OCI-LY7 (cell line): Measurements from ENCODE around the gene FSHR. TPM values are rescaled to one million over a fixed set of nuclear protein-coding genes. Genes with fewer than 3 reads are reported as not detected.

ENCODE experiments used
- BruUV-seq: library from RNA; stranded (reverse); fragments of 400-500 nt; replicated peaks from 2 replicates; lab custom pipeline; 2021; lab: Mats Ljungman, UMichigan
- CTCF ChIA-PET: fragments of 300-600 bp; sonication (Branson Sonifier 250); formaldehyde crosslinking; loops from one replicate; lab custom pipeline; 2022; ENCODE audit warnings: antibody characterized with exemption; ENCODE audit not compliant: unreplicated experiment; lab: Charles Lee
- POLR2A ChIA-PET: fragments of 300-600 bp; sonication (Branson Sonifier 250); formaldehyde crosslinking; loops from one replicate; lab custom pipeline; 2022; ENCODE audit warnings: antibody characterized with exemption; lab: Charles Lee
- DNase-seq: peaks from one replicate; pipeline ENCODE4 v3.0.0-alpha.2; 2015; ENCODE audit warnings: low spot score
- H2AFZ ChIP-seq: fragments of 200-600 bp; sonication (generic), shearing (Covaris generic); 2 replicates; pipeline ENCODE4 v1.6.1; 2014; ENCODE audit warnings: mild to moderate bottlenecking, antibody characterized with exemption, low read length, moderate library complexity
- H3K27ac ChIP-seq: fragments of 200-600 bp; sonication (generic); 2 replicates; pipeline ENCODE4 v1.5.1; 2014; ENCODE audit warnings: mixed run types, low read depth, mild to moderate bottlenecking, moderate library complexity, low read length, inconsistent platforms; ENCODE audit not compliant: poor library complexity, severe bottlenecking
- H3K36me3 ChIP-seq: fragments of 200-600 bp; sonication (generic); 2 replicates; pipeline ENCODE4 v1.6.1; 2014; ENCODE audit warnings: mild to moderate bottlenecking, antibody characterized with exemption, low read length, moderate library complexity, mixed read lengths; ENCODE audit not compliant: insufficient read depth
- H3K4me1 ChIP-seq: fragments of 200-600 bp; sonication (generic); 2 replicates; pipeline ENCODE4 v1.5.1; 2014; ENCODE audit warnings: mild to moderate bottlenecking, low read length; ENCODE audit not compliant: insufficient read depth, poor library complexity, severe bottlenecking
- H3K4me2 ChIP-seq: fragments of 200-600 bp; sonication (generic); 2 replicates; pipeline ENCODE4 v1.6.1; 2014; ENCODE audit warnings: mild to moderate bottlenecking, low read length
- H3K4me3 ChIP-seq: fragments of 200-600 bp; sonication (generic); 2 replicates; pipeline ENCODE4 v1.5.1; 2014; ENCODE audit warnings: mild to moderate bottlenecking, low read depth, low read length; ENCODE audit not compliant: poor library complexity, severe bottlenecking
- H3K79me2 ChIP-seq: fragments of 200-600 bp; sonication (generic); 2 replicates; pipeline ENCODE4 v1.6.1; 2016; ENCODE audit warnings: low read depth, mild to moderate bottlenecking, low read length, moderate library complexity, mixed read lengths; ENCODE audit not compliant: insufficient read depth
- H3K9me2 ChIP-seq: fragments of 200-600 bp; sonication (generic); 2 replicates; pipeline ENCODE4 v1.6.1; 2016; ENCODE audit warnings: mild to moderate bottlenecking, low read length, mixed read lengths; ENCODE audit not compliant: insufficient read depth
- H3K9me3 ChIP-seq: fragments of 200-600 bp; sonication (generic); 2 replicates; pipeline ENCODE4 v1.6.1; 2014; ENCODE audit warnings: mild to moderate bottlenecking, mixed run types, low read length, mixed read lengths
- H4K20me1 ChIP-seq: fragments of 200-600 bp; sonication (generic); 2 replicates; pipeline ENCODE4 v1.6.1; 2014; ENCODE audit warnings: mild to moderate bottlenecking, antibody characterized with exemption, low read length, moderate library complexity, mixed read lengths; ENCODE audit not compliant: insufficient read depth
- CTCF ChIP-seq: fragments of 200-600 bp; sonication (generic); conservative IDR thresholded peaks from 2 replicates; pipeline ENCODE4 v1.5.1; 2014; ENCODE audit warnings: mild to moderate bottlenecking, antibody characterized with exemption, low read length, moderate library complexity, mixed read lengths
- EZH2phosphoT487 ChIP-seq: fragments of 200-600 bp; sonication (generic); IDR thresholded peaks from 2 replicates; pipeline ENCODE4 v1.6.1; 2018; ENCODE audit warnings: low read depth, borderline replicate concordance, mild to moderate bottlenecking, mixed run types, antibody characterized with exemption, low read length, moderate library complexity, mixed read lengths
- intact Hi-C: fragments of 100-400 bp; cut with micrococcal nuclease; formaldehyde crosslinking; loops from one replicate; pipeline ENCODE4 v1.10.0; 2022; ENCODE audit not compliant: unreplicated experiment
- total RNA-seq, 2 experiments: library from RNA; depleted of rRNA in 1 of 2; stranded (reverse); fragments of >200 nt in 1 of 2; shearing (Covaris generic) in 1 of 2; gene quantifications; 2 replicates each; pipeline ENCODE4 v1.2.3, GENCODE V29; 2014 to 2022

The FSHR gene
- total RNA-seq, 2 experiments from 2014 or later, result not detected

GRCh38 chr2:49105506-49105905, 48.8 kb downstream of the FSHR start:
- H3K4me1 ChIP-seq, result no peaks in the 10 kb centered on the region
- H3K27ac ChIP-seq, result no peak overlapping the region
- no peak overlapping the region for H2AFZ ChIP-seq
- no peaks in the 10 kb centered on the region for H3K36me3 ChIP-seq
- no peaks in the 10 kb centered on the region for H3K79me2 ChIP-seq
- H3K9me2 ChIP-seq, result no peaks in the 10 kb centered on the region
- DNase-seq, result no peak
- TF ChIP-seq EZH2phosphoT487, result no peak
- no peak for TF ChIP-seq CTCF
- no peak overlapping the region for H3K4me2 ChIP-seq
- no peak overlapping the region for H3K4me3 ChIP-seq
- POLR2A ChIA-PET, result no interaction called here
- CTCF ChIA-PET, result no interaction called here
- intact Hi-C loops, result no loop called here
- no peaks in the 10 kb centered on the region for H4K20me1 ChIP-seq
- H3K9me3 ChIP-seq, result no peaks in the 10 kb centered on the region
- no TSS peak for BruUV-seq

DNA sequence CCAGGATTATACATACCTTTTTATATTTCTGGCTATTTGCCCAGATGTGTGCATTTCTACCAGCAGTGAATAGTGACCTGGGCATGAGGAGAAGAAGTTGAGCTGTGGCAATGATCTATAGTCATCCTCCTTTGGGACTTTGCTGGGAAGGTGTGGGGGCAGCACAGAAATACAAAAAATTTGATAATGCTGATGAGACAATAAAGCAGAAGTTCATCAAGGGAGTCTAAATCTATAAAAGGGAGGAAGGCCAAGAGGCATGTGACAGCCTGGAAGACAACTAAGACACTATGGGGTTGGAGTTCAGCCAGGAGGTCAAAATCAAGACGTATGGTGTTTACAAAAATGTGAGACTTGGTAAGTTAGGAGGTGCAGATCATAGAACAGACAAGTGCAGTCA, 52.2 kb downstream of the FSHR start:
- no peak for DNase-seq
- Histone ChIP-seq H4K20me1 (no peaks in the 10 kb centered on the region), H3K27ac (no peak overlapping the region), H3K9me3 (no peaks in the 10 kb centered on the region), H3K79me2 (no peaks in the 10 kb centered on the region), H3K9me2 (no peaks in the 10 kb centered on the region; the same call in 1 of the 2 replicates), H3K4me1 (no peaks in the 10 kb centered on the region), H2AFZ (no peak overlapping the region), H3K4me2 (no peak overlapping the region), H3K36me3 (no peaks in the 10 kb centered on the region), H3K4me3 (no peak overlapping the region)
- BruUV-seq, result no TSS peak
- ChIA-PET CTCF (no interaction called here), POLR2A (interaction anchor here (0.7 kb wide), 1 partner anchor 71 kb away, joined by 3 read pairs; no protein-coding TSS in a partner anchor)
- TF ChIP-seq CTCF (no peak), EZH2phosphoT487 (no peak)
- intact Hi-C loops, result no loop called here

DNA sequence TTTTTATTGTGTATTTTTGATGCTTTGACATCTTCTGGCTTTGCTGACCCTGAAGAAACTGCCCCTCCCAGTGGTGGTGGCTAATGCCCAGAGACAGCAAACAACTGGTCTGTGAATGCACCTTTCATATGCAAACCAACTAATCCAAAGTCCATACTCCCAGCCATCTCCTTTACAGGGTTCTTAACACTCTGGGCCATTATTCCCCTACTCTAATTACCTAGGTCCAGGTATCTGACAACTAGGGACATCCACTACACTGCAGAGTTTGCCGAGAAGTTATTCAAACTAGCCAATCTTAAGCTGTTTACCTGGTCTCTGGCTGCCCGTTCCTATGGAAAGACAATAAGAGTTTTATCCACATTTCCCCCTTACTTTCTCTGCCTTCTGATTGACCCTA, 73.6 kb downstream of the FSHR start:
- Histone ChIP-seq H3K9me3 (no peaks in the 10 kb centered on the region), H2AFZ (no peak overlapping the region), H3K36me3 (no peaks in the 10 kb centered on the region), H3K9me2 (no peaks in the 10 kb centered on the region), H3K4me1 (no peaks in the 10 kb centered on the region), H3K4me2 (no peak overlapping the region), H4K20me1 (no peaks in the 10 kb centered on the region), H3K79me2 (no peaks in the 10 kb centered on the region), H3K27ac (no peak overlapping the region), H3K4me3 (no peak overlapping the region)
- BruUV-seq, result no TSS peak
- ChIA-PET POLR2A (no interaction called here), CTCF (no interaction called here)
- DNase-seq, result no peak
- TF ChIP-seq EZH2phosphoT487 (no peak), CTCF (no peak)
- intact Hi-C loops, result no loop called here
